OCI-LY7 (cell line): ENCODE results near the gene NCKAP5. TPM values are rescaled to one million over a fixed set of nuclear protein-coding genes. Genes with fewer than 3 reads are reported as not detected.

Experiments
- BruUV-seq: library from RNA; stranded (reverse); fragments of 400-500 nt; replicated peaks from 2 replicates; lab custom pipeline; 2021; lab: Mats Ljungman, UMichigan
- CTCF ChIA-PET: fragments of 300-600 bp; sonication (Branson Sonifier 250); formaldehyde crosslinking; loops from one replicate; lab custom pipeline; 2022; ENCODE audit warnings: antibody characterized with exemption; ENCODE audit not compliant: unreplicated experiment; lab: Charles Lee
- POLR2A ChIA-PET: fragments of 300-600 bp; sonication (Branson Sonifier 250); formaldehyde crosslinking; loops from one replicate; lab custom pipeline; 2022; ENCODE audit warnings: antibody characterized with exemption; lab: Charles Lee
- DNase-seq: peaks from one replicate; pipeline ENCODE4 v3.0.0-alpha.2; 2015; ENCODE audit warnings: low spot score
- H2AFZ ChIP-seq: fragments of 200-600 bp; sonication (generic), shearing (Covaris generic); 2 replicates; pipeline ENCODE4 v1.6.1; 2014; ENCODE audit warnings: mild to moderate bottlenecking, antibody characterized with exemption, low read length, moderate library complexity
- H3K27ac ChIP-seq: fragments of 200-600 bp; sonication (generic); 2 replicates; pipeline ENCODE4 v1.5.1; 2014; ENCODE audit warnings: mixed run types, low read depth, mild to moderate bottlenecking, moderate library complexity, low read length, inconsistent platforms; ENCODE audit not compliant: poor library complexity, severe bottlenecking
- H3K36me3 ChIP-seq: fragments of 200-600 bp; sonication (generic); 2 replicates; pipeline ENCODE4 v1.6.1; 2014; ENCODE audit warnings: mild to moderate bottlenecking, antibody characterized with exemption, low read length, moderate library complexity, mixed read lengths; ENCODE audit not compliant: insufficient read depth
- H3K4me1 ChIP-seq: fragments of 200-600 bp; sonication (generic); 2 replicates; pipeline ENCODE4 v1.5.1; 2014; ENCODE audit warnings: mild to moderate bottlenecking, low read length; ENCODE audit not compliant: insufficient read depth, poor library complexity, severe bottlenecking
- H3K4me2 ChIP-seq: fragments of 200-600 bp; sonication (generic); 2 replicates; pipeline ENCODE4 v1.6.1; 2014; ENCODE audit warnings: mild to moderate bottlenecking, low read length
- H3K4me3 ChIP-seq: fragments of 200-600 bp; sonication (generic); 2 replicates; pipeline ENCODE4 v1.5.1; 2014; ENCODE audit warnings: mild to moderate bottlenecking, low read depth, low read length; ENCODE audit not compliant: poor library complexity, severe bottlenecking
- H3K79me2 ChIP-seq: fragments of 200-600 bp; sonication (generic); 2 replicates; pipeline ENCODE4 v1.6.1; 2016; ENCODE audit warnings: low read depth, mild to moderate bottlenecking, low read length, moderate library complexity, mixed read lengths; ENCODE audit not compliant: insufficient read depth
- H3K9me2 ChIP-seq: fragments of 200-600 bp; sonication (generic); 2 replicates; pipeline ENCODE4 v1.6.1; 2016; ENCODE audit warnings: mild to moderate bottlenecking, low read length, mixed read lengths; ENCODE audit not compliant: insufficient read depth
- H3K9me3 ChIP-seq: fragments of 200-600 bp; sonication (generic); 2 replicates; pipeline ENCODE4 v1.6.1; 2014; ENCODE audit warnings: mild to moderate bottlenecking, mixed run types, low read length, mixed read lengths
- H4K20me1 ChIP-seq: fragments of 200-600 bp; sonication (generic); 2 replicates; pipeline ENCODE4 v1.6.1; 2014; ENCODE audit warnings: mild to moderate bottlenecking, antibody characterized with exemption, low read length, moderate library complexity, mixed read lengths; ENCODE audit not compliant: insufficient read depth
- CTCF ChIP-seq: fragments of 200-600 bp; sonication (generic); conservative IDR thresholded peaks from 2 replicates; pipeline ENCODE4 v1.5.1; 2014; ENCODE audit warnings: mild to moderate bottlenecking, antibody characterized with exemption, low read length, moderate library complexity, mixed read lengths
- EZH2phosphoT487 ChIP-seq: fragments of 200-600 bp; sonication (generic); IDR thresholded peaks from 2 replicates; pipeline ENCODE4 v1.6.1; 2018; ENCODE audit warnings: low read depth, borderline replicate concordance, mild to moderate bottlenecking, mixed run types, antibody characterized with exemption, low read length, moderate library complexity, mixed read lengths
- intact Hi-C: fragments of 100-400 bp; cut with micrococcal nuclease; formaldehyde crosslinking; loops from one replicate; pipeline ENCODE4 v1.10.0; 2022; ENCODE audit not compliant: unreplicated experiment
- total RNA-seq, 2 experiments: library from RNA; depleted of rRNA in 1 of 2; stranded (reverse); fragments of >200 nt in 1 of 2; shearing (Covaris generic) in 1 of 2; gene quantifications; 2 replicates each; pipeline ENCODE4 v1.2.3, GENCODE V29; 2014 to 2022

The NCKAP5 gene
- total RNA-seq, 2 experiments from 2014 or later, result not detected

GRCh38 chr2:132752421-132753206, 815.6 kb downstream of the NCKAP5 start:
- TF ChIP-seq EZH2phosphoT487 (no peak), CTCF (no peak)
- Histone ChIP-seq H3K36me3 (no peaks in the 10 kb centered on the region), H3K4me1 (no peaks in the 10 kb centered on the region), H3K9me3 (no peaks in the 10 kb centered on the region), H3K4me3 (no peak overlapping the region), H3K4me2 (no peak overlapping the region), H4K20me1 (no peaks in the 10 kb centered on the region), H3K79me2 (no peaks in the 10 kb centered on the region), H3K9me2 (no peaks in the 10 kb centered on the region), H3K27ac (no peak overlapping the region), H2AFZ (no peak overlapping the region)
- ChIA-PET POLR2A (no interaction called here), CTCF (no interaction called here)
- BruUV-seq, result no TSS peak
- no peak for DNase-seq
- intact Hi-C loops, result no loop called here

GRCh38 chr2:132751836-132752235, 816.4 kb downstream of the NCKAP5 start:
- Histone ChIP-seq H3K4me3 (no peak overlapping the region), H3K27ac (no peak overlapping the region), H3K9me2 (no peaks in the 10 kb centered on the region), H4K20me1 (no peaks in the 10 kb centered on the region), H3K79me2 (no peaks in the 10 kb centered on the region), H3K4me2 (no peak overlapping the region), H3K9me3 (no peaks in the 10 kb centered on the region), H3K36me3 (no peaks in the 10 kb centered on the region), H3K4me1 (no peaks in the 10 kb centered on the region), H2AFZ (no peak overlapping the region)
- POLR2A ChIA-PET, result no interaction called here
- intact Hi-C loops, result no loop called here
- CTCF ChIA-PET, result no interaction called here
- BruUV-seq, result no TSS peak
- TF ChIP-seq CTCF (no peak), EZH2phosphoT487 (no peak)
- no peak for DNase-seq

GRCh38 chr2:132750606-132751005, 817.7 kb downstream of the NCKAP5 start:
- no peak for TF ChIP-seq CTCF
- TF ChIP-seq EZH2phosphoT487, result no peak
- intact Hi-C loops, result no loop called here
- H3K36me3 ChIP-seq, result no peaks in the 10 kb centered on the region
- no peaks in the 10 kb centered on the region for H3K79me2 ChIP-seq
- H3K9me2 ChIP-seq, result no peaks in the 10 kb centered on the region
- DNase-seq, result no peak
- no TSS peak for BruUV-seq
- H3K9me3 ChIP-seq, result no peaks in the 10 kb centered on the region
- H3K4me3 ChIP-seq, result no peak overlapping the region
- H3K4me1 ChIP-seq, result no peaks in the 10 kb centered on the region
- POLR2A ChIA-PET, result no interaction called here
- no peaks in the 10 kb centered on the region for H4K20me1 ChIP-seq
- H3K27ac ChIP-seq, result no peak overlapping the region
- H2AFZ ChIP-seq, result no peak overlapping the region
- H3K4me2 ChIP-seq, result no peak overlapping the region
- CTCF ChIA-PET, result no interaction called here
